GM12878 (cell line): Measurements from ENCODE around the gene CSNK2A1. TPM values are rescaled to one million over a fixed set of nuclear protein-coding genes. Genes with fewer than 3 reads are reported as not detected.

Experiments used
- ATAC-seq: fragments of 200-7000 bp; cut with Tn5 transposase; 3 replicates; pipeline ENCODE4 v1.9.1; 2020; ENCODE audit warnings: mild to moderate bottlenecking, moderate library complexity
- BruUV-seq: library from RNA; stranded (reverse); fragments of 400-500 nt; replicated peaks from 2 replicates; lab custom pipeline; 2021; lab: Mats Ljungman, UMichigan
- CTCF ChIA-PET: fragments of 300-600 bp; sonication (Branson Sonifier 250); formaldehyde crosslinking; extraction: SDS; loops from one replicate; lab custom pipeline; 2021; ENCODE audit warnings: inconsistent platforms; lab: Yijun Ruan, JAX
- POLR2A ChIA-PET: fragments of 350-600 bp; formaldehyde crosslinking; extraction: SDS; loops from one replicate; lab custom pipeline; 2021; ENCODE audit warnings: inconsistent platforms; lab: Charles Lee
- RAD21 ChIA-PET: fragments of 300-600 bp; sonication (Branson Sonifier 250); formaldehyde crosslinking; loops from one replicate; lab custom pipeline; 2023; ENCODE audit warnings: antibody characterized with exemption; ENCODE audit not compliant: unreplicated experiment; lab: Charles Lee
- SMC1A ChIA-PET: fragments of 300-600 bp; sonication (Branson Sonifier 250); formaldehyde crosslinking; loops from one replicate; lab custom pipeline; 2023; ENCODE audit not compliant: unreplicated experiment, uncharacterized antibody; lab: Charles Lee
- DNase-seq: peaks from one replicate; pipeline ENCODE4 v3.0.0-alpha.2; 2011; ENCODE audit warnings: low read depth, low spot score
- FAIRE-seq: peaks from 3 replicates; lab custom pipeline; 2011; peaks lifted over from hg19 to GRCh38; lab: Jason Lieb, UNC
- H2AFZ ChIP-seq: 2 replicates; pipeline ENCODE4 v1.6.0; 2011; ENCODE audit warnings: low read depth, low read length, control low read depth; ENCODE audit not compliant: control insufficient read depth
- H3K27ac ChIP-seq: 2 replicates; pipeline ENCODE4 v1.5.1; 2011; ENCODE audit warnings: control low read depth; ENCODE audit not compliant: control insufficient read depth, insufficient read depth
- H3K27me3 ChIP-seq, 2 experiments: replicated peaks in 1 of 2; 2 replicates each; pipeline versions ENCODE4 v1.6.0 to v1.6.1; 2011; ENCODE audit warnings: low read length in 1 of 2; ENCODE audit not compliant: control insufficient read depth in 2 of 2, insufficient read depth in 2 of 2
- H3K36me3 ChIP-seq, 2 experiments: 2 replicates each; pipeline ENCODE4 v1.5.1; 2011; ENCODE audit warnings: low read length in 1 of 2; ENCODE audit not compliant: control insufficient read depth in 2 of 2, insufficient read depth in 2 of 2
- H3K4me1 ChIP-seq: 2 replicates; pipeline ENCODE4 v1.6.1; 2011; ENCODE audit warnings: mild to moderate bottlenecking, low read length, moderate library complexity, mixed read lengths; ENCODE audit not compliant: control insufficient read depth, insufficient read depth
- H3K4me2 ChIP-seq: 2 replicates; pipeline ENCODE4 v1.6.0; 2011; ENCODE audit warnings: control low read depth; ENCODE audit not compliant: control insufficient read depth, insufficient read depth
- H3K4me3 ChIP-seq: fragments of 200-600 bp; sonication (generic); 2 replicates; pipeline ENCODE4 v1.5.1; 2016
- H3K79me2 ChIP-seq: 2 replicates; pipeline ENCODE4 v1.6.0; 2011; ENCODE audit warnings: low read length; ENCODE audit not compliant: control insufficient read depth, insufficient read depth
- H3K9ac ChIP-seq: 2 replicates; pipeline ENCODE4 v1.8.0; 2011; ENCODE audit warnings: low read length, control low read depth, mixed read lengths; ENCODE audit not compliant: control insufficient read depth, insufficient read depth
- H3K9me3 ChIP-seq: replicated peaks from 3 replicates; pipeline ENCODE4 v1.5.1; 2011; ENCODE audit warnings: mild to moderate bottlenecking, low read length; ENCODE audit not compliant: control insufficient read depth, insufficient read depth
- H4K20me1 ChIP-seq: 2 replicates; pipeline ENCODE4 v1.6.0; 2011; ENCODE audit not compliant: control insufficient read depth, insufficient read depth
- CBX5 ChIP-seq: sonication (generic); IDR thresholded peaks from 2 replicates; pipeline ENCODE4 v1.6.1; 2016; ENCODE audit warnings: low read depth, moderate library complexity, mild to moderate bottlenecking, inconsistent platforms
- GATAD2B ChIP-seq: fragments of 450-650 bp; conservative IDR thresholded peaks from 2 replicates; pipeline ENCODE4 v1.6.1; 2017; ENCODE audit warnings: low read depth, mild to moderate bottlenecking, moderate library complexity
- KLF5 ChIP-seq: fragments of 450-650 bp; IDR thresholded peaks from 2 replicates; pipeline ENCODE4 v1.6.1; 2014; ENCODE audit warnings: mild to moderate bottlenecking; ENCODE audit not compliant: partially characterized antibody
- RBBP5 ChIP-seq: fragments of 200-600 bp; sonication (generic); conservative IDR thresholded peaks from 2 replicates; pipeline ENCODE4 v1.6.1; 2016
- ZBTB4 ChIP-seq: fragments of 450-650 bp; formaldehyde crosslinking; IDR thresholded peaks from 2 replicates; pipeline ENCODE4 v1.4.0; 2022; ENCODE audit warnings: mild to moderate bottlenecking, moderate library complexity
- WGBS: methylation state at CpG from one replicate; pipeline ENCODE4 v1.1.6; 2016; ENCODE audit warnings: low lambda C conversion rate; ENCODE audit not compliant: insufficient replicate concordance, insufficient coverage; ENCODE audit errors: missing lambda C conversion rate; 5-methylcytosine and 5-hydroxymethylcytosine counted together
- in situ Hi-C: fragments of 300-500 bp; cut with MboI; formaldehyde crosslinking; loops from 9 replicates; pipeline ENCODE4 v1.14.3; 2018; ENCODE audit warnings: mixed read lengths
- intact Hi-C: fragments of 100-400 bp; cut with micrococcal nuclease; formaldehyde crosslinking; loops from one replicate; pipeline ENCODE4 v1.14.2; 2022; ENCODE audit not compliant: unreplicated experiment
- polyA plus RNA-seq, 11 experiments: library from polyadenylated mRNA; depleted of rRNA in 4 of 11; unstranded in 6 of 11; stranded (reverse) in 5 of 11; fragments of >200 nt; fragmentation: Nextera tagmentation in 4 of 11; fragmentation: Illumina TruSeq in 1 of 11; extraction: Ambion mirVana in 4 of 11; extraction: Trizol in 1 of 11; gene quantifications; 1 replicate in 1 of 11; 2 replicates in 10 of 11; pipeline versions ENCODE4 v1.2.1 to v1.2.3, GENCODE V29; 2011 to 2016; ENCODE audit warnings: inconsistent platforms in 2 of 11, missing spikeins in 2 of 11, low read depth in 1 of 11
- total RNA-seq, 4 experiments: library from RNA; depleted of rRNA in 3 of 4; stranded (reverse); fragments of >200 nt in 3 of 4; fragmentation: Illumina TruSeq in 1 of 4; extraction: Trizol in 1 of 4; gene quantifications; 2 replicates each; pipeline versions ENCODE4 v1.2.1 to v1.2.3, GENCODE V29; 2013 to 2021

Gene CSNK2A1
- total and polyA plus RNA-seq, 10 of the 15 experiments (the other 5 are each of a cell fraction or from before 2014, with no cell fraction given): 47.6 to 199 (median 95.0) TPM

GRCh38 chr20:440148-440547 lies 103.4 kb downstream of the CSNK2A1 start:
- Histone ChIP-seq H3K9ac (no peak overlapping the region), H4K20me1 (no peaks in the 10 kb centered on the region), H3K4me2 (no peak overlapping the region), H3K36me3 (peaks cover 26 to 45% of the 10 kb centered on the region in 2 experiments), H3K4me3 (no peak overlapping the region), H2AFZ (no peak overlapping the region), H3K9me3 (no peaks in the 10 kb centered on the region), H3K79me2 (no peaks in the 10 kb centered on the region), H3K27me3 (no peaks in the 10 kb centered on the region), H3K27ac (no peak overlapping the region), H3K4me1 (peaks cover 21% of the 10 kb centered on the region)
- ChIA-PET SMC1A (no interaction called here), RAD21 (no interaction called here), CTCF (no interaction called here), POLR2A (no interaction called here)
- DNase-seq (no peak), ATAC-seq (no peak), FAIRE-seq (no peak)
- in situ Hi-C loops: no loop called here
- BruUV-seq: no TSS peak
- TF ChIP-seq ZBTB4 (CRISPR knock-in tag) (no peak), RBBP5 (no peak), KLF5 (no peak), GATAD2B (no peak), CBX5 (no peak)
- WGBS: 91% methylated on average over 7 of the region's 7 CpGs
- intact Hi-C loops: no loop called here
